CD4-positive, alpha-beta T cell treated with Interleukin-10 for 1 hour (primary cell): ENCODE results near the gene TPD52L1.
"Not testable (repeated sequence)": the region's sequence is repeated elsewhere in the genome, so short reads cannot be mapped to it uniquely, and the experiment has no call there.

ENCODE experiments used
- DNase-seq: peaks from one replicate; pipeline ENCODE4 v3.0.0-alpha.2; 2020

Gene TPD52L1

GRCh38 chr6:125153391-125154117 lies at the start of gene TPD52L1:
Gene TPD52L1 (plus strand): TSS chr6:125153773. CDS start chr6:125153952, 179 bp downstream.
- DNase-seq, result peak; percentile 60

DNA sequence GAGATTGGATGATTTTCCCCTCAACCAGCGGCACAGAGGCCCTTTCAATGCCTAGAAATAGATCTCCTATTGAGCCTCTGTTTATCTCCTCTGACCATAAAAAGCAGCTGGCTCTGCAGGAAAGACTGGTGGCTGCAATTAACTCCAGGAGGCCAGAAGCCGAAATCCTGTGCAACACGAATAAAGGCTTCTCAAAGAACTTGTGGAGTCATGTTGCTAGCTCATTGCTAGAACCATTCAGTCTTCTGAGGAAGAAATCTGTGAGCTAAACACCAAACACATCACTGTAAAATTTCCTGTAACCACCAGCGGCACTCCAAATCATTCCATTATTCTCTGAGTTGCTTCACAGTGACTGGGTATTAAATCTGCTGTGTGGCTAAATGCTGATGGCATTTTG lies 49.1 kb upstream of the TPD52L1 start:
- no peak for DNase-seq

DNA sequence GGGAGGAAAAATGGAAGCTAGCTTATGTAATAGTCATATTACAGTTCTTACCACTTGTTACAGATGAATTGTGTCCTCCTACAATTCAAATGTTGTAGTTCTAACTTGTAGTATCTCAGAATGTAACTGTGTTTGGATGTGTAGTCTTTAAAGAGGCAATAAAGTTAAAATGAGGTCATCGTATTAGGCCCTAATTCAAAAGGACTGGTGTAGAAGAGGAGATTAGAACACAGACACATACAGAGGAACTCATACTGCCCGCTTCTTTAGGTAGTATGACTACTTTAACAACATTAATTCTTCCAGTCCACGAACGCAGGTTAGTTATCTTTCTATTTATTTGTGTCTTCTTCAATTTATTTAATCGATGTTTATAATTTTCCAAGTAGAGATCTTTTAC lies 46.5 kb upstream of the TPD52L1 start:
- DNase-seq, result no peak

- no peak for DNase-seq
Observed at GRCh38 chr6:125107896-125108295, 45.7 kb upstream of the TPD52L1 start.

DNA sequence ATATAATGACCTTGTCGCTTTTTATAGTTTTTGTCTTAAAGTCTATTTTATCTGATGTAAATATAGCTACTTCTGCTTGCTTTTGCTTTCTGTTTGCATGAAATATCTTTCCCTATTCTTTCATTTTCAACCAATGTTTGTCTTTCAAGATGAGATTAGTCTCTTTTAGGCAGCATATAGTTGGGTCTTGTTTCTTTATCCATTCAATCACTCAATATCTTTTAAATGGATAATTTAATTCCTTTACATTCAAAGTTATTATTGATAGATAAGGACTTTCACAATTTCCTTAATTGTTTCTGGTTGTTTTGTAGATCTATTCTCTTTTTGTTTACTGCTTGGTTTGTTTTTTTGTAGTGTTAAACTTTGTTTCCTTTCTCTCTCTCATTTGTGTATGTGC lies 43.5 kb upstream of the TPD52L1 start:
- no peak for DNase-seq

DNA sequence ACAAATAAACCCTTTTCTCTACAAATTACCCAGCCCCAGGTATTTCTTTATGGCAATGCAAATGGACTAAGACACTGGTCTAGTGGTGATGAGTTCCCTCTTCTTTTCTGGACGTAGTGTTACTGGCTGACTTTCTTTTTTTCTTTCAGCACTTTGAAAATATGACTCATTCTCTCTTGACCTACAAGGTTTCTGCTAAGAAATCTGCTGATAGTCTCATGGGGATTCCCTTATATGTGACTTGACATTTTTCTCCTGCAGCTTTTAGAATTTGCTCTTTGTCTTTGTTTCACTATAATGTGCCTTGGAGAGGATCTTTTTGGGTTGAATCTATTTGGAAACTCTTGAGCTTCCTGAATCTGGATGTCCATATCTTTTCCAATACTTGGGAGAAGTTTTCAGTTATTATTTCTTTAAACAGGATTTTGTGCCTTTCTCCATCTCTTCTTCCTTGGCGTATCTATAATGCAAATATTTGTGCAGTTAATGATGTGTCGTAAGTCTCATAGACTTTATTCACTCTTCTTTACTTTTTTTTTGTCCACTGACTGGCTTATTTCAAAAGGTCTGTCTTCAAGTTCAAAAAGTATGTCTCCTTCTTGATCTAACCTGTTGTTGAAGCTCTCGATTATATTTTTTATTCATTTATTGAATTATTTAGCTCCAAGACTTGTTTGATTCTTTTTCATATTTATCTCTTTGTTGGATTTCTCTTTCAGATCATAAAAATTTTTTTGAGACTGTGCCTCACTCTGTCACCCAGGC lies 42.2 kb upstream of the TPD52L1 start:
- DNase-seq, result no peak

DNA sequence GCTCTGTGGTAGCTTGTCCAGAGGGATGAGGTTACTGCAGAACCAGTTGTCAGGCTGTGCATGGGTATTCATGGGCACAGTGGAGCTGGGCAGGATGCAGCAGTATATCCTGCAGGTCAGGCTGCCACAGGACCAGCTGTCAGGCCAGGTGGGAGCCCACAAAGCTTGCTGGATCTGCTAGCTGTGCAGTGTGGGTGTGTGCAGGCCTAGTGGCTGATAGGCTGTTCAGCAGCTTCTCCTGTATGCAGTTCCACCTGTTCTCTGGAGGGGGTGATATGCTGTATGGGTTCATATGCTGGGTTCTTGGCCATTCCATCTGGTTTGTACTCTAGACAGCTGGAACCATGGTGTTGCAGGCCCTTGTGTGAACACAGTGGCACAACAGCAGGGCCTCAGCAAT lies 40.6 kb upstream of the TPD52L1 start:
- no peak for DNase-seq

DNA sequence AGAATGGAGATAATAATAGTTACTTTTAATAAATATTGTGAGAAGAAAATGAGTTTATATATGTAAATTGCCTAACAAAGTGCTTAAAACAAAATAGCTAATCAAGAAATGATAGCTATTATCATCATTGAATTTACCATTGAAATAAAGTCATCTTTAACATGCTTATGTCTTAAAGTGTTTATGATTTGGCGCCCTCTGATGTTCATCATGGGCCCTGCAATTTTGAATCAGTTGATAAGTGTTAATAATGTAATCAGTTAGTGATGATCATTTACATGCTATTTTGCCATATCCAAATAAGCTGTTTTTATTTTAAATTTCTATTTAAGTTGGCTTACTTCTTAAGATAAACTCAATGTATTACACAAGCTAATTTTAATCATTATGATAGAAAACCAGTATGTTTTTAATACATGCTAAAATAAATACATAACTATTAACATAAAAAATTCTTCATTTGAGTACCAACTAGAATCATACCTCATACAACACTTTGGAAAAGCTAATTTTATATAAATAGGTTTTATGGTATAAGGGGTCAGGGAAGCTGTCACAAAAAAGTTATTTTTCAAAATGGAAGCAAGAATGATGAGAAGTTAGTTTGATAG lies 39.2 kb upstream of the TPD52L1 start:
- peak; percentile 51 for DNase-seq

- DNase-seq, result no peak
Observed at GRCh38 chr6:125116170-125116569, 37.4 kb upstream of the TPD52L1 start.

- no peak for DNase-seq
Observed at GRCh38 chr6:125116710-125117109, 36.9 kb upstream of the TPD52L1 start.

DNA sequence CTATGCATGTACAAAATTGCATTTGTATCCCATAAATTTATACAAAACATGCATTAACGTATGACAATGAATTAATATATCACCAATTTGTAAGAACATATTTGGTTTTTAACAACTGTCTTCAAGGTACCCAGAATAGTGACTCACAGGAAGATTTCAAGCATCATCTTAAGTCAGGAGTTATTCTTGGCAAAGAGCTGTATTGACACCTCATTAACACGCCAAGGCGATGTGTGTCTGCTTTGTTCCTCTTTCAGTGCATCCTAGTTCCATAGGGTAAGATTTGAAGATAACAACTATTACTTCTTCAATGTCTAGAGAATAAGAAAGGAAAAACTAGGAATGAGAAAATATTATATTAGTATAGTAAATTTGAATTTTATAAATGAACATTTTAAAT lies 35.8 kb upstream of the TPD52L1 start:
- DNase-seq, result no peak

DNA sequence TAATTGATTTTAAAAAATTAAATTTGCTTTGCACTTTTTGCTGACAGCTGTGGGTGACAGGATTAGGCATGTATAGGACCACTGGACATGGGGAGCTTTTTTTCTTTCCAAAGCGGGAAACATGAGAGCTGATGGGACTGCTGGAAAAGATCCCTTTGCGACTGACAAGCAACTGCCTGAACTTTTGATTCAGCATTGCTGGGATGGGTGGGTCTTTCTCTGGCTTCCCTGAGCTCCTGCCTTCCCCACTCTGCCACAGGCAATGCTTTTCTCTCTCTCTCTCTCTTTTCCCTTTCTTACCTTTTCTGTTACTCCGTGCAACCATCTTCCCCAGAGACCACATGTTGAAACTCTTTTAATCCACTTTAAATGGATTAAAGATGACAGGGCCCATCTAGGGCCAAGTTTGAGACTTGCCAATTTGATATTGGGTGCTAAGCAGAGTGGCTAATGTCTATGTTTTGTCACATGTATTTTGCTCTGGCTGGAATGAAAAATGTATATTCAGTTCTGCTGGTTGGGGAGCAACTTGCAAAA lies 33.5 kb upstream of the TPD52L1 start:
- DNase-seq, result no peak

DNA sequence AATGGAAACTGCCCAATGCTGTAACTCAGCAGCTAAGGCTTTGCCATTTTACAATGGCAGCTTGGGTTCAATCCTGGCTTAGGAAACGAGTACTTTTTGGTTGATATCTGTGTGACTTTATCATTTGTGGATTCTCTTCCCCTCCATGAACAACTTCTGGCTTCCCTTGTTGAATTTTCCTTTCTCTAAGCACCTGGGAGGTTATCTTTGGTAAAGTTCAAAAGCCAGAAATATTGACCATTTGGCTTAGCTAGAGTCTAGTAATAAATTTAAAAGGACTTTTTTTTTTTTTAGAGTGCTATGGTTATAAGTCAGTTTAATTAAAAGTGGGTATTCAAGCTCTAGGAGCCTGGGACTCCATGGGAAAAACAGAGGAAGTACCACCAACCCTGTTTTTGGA lies 31.7 kb upstream of the TPD52L1 start:
- DNase-seq, result no peak

GRCh38 chr6:125123051-125123450 lies 30.5 kb upstream of the TPD52L1 start:
- no peak for DNase-seq

- no peak for DNase-seq
Observed at GRCh38 chr6:125123468-125124048, 30.0 kb upstream of the TPD52L1 start.

DNA sequence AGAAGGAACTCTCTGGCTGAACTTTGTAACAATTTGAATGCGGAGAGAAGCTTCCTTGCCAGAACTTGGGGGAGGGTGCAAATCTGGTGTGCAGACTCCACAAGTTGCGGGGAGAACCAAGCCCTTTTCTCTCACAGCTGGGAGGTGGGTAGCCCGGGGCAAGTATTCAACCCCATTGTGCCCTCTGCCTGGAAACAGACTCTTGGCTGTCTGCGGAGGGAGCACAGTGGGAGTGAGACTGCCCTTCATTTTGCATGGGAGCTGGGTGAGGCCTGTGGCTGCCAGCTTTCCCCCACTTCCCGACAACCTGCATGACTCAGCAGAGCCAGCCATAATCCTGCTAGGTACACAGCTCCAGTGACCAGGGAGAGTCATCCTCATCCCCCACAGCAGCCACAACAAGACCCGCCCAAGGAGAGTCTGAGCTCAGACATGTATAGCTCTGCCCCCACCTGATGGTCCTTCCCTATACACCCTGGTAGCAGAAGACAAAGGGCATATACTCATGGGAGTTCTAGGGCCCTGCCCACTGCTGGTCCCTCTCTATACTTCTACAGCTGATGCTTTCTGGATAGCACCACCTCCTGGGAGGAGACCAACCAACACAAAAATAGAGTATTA lies 29.4 kb upstream of the TPD52L1 start:
- no peak for DNase-seq

DNA sequence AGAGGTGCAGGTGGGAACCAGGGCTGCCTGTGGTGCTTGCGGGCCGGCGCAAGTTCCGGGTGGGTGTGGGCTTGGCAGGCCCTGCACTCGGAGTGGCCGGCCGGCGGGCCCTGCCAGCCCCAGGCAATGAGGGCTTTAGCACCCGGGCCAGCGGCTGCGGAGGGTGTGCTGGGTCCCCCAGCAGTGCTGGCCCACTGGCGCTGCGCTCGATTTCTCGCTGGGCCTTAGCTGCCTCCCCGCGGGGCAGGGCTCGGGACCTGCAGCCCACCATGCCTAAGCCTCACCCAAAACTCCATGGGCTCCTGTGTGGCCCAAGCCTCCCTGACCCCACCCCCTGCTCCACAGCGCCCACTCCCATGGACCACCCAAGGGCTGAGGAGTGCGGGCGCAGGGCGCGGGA lies 27.7 kb upstream of the TPD52L1 start:
- not testable (repeated sequence) for DNase-seq

GRCh38 chr6:125129354-125129753 lies 24.2 kb upstream of the TPD52L1 start:
- DNase-seq, result no peak

DNA sequence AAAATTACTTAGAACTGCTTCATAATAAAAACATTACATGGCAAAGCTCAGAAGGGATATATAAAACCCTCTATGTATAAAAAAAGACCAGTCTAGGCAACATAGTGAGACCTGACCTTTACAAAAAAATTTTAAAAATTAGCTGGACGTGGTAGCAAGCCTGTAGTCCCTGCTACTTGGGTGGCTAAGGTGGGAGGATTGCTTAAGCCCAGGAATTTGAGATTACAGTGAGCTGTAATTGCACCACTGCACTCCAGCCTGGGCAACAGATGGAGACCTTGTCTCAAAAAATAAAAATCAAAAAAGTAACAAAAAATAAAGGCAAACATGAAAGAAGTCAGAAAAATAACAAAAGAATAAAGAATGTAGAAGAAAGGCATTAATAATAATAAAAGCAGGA lies 21.5 kb upstream of the TPD52L1 start:
- DNase-seq, result no peak

DNA sequence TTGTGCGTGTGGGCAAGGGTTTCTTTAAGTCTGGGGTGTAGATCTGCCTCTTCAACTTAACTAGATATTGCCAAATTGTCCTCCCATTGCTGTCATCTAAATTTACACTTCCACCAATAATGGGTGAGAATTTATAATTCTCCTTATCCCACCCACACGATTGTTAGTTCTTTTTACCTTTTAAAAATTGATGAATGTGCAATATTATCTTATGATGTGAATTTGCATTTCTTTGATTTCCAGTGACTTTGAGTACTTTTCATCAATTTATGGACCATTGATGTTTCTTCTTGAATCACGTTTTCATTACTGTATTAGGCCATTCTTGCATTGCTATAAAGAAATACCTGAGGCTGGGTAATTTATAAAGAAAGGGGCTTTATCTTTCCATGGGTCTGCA lies 17.2 kb upstream of the TPD52L1 start:
- DNase-seq, result no peak

GRCh38 chr6:125138083-125138482 lies 15.5 kb upstream of the TPD52L1 start:
- no peak for DNase-seq

DNA sequence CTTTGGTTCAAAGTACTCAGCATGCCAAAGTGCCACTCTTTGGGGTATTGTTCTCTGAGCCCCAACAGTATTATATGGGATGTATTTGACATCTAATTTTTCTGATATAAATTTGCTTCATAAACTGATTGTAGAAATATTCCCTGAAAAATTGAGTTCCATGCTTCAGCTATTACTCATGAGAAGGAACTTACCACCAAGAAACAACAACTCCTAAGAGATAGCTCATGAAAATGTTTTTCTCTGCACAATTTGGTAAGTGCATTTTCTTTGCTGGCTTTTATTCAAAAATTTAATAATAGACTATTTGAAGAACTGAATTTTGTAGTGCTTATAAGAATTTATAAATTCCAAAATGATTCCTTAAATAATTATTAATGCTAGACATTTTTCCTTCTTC lies 12.8 kb upstream of the TPD52L1 start:
- no peak for DNase-seq

DNA sequence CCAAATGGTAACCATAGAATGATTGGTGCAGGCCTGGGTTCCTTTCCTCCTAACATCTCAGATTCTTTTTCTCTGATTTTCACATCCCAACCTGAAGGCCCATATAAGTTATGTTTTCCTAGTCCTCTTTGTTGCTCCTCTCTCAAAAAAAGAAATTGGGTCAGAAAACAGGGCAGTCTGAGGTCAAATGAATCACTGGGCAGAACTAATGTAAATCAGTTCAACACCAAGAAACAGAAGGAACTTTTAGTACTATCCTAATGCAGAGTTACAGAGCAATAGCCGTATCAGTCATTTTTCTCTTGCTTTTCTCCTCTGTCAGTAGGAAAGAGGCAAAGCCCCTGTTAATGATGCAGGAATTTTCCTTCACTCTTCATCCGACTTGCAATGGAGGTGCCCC lies 11.0 kb upstream of the TPD52L1 start:
- DNase-seq, result no peak
